Embryonic facial prominence (tissue), 1 donor: Measurements from ENCODE around the gene ARHGAP26.

Experiments used
- DNase-seq: peaks from one replicate; pipeline ENCODE4 v3.0.0-alpha.2; 2016; ENCODE audit errors: extremely low spot score

The ARHGAP26 gene

GRCh38 chr5:142810743-142811290 is 40.6 kb downstream of the ARHGAP26 start:
- no peak for DNase-seq

- no peak for DNase-seq
These were observed 41.8 kb downstream of the ARHGAP26 start for GRCh38 chr5:142811866-142812557.

- no peak for DNase-seq
These were observed 43.0 kb downstream of the ARHGAP26 start for GRCh38 chr5:142813220-142813619.

GRCh38 chr5:142814122-142814521 is 43.9 kb downstream of the ARHGAP26 start:
- DNase-seq: no peak

GRCh38 chr5:142815469-142815868 is 45.3 kb downstream of the ARHGAP26 start:
- DNase-seq: no peak

- no peak for DNase-seq
These were observed 46.6 kb downstream of the ARHGAP26 start for GRCh38 chr5:142816531-142817430.

GRCh38 chr5:142817949-142818431 is 47.8 kb downstream of the ARHGAP26 start:
- DNase-seq: no peak

- DNase-seq: no peak
These were observed 49.1 kb downstream of the ARHGAP26 start for GRCh38 chr5:142819292-142819691.

GRCh38 chr5:142819825-142820224 is 49.6 kb downstream of the ARHGAP26 start:
- no peak for DNase-seq

- DNase-seq: no peak
These were observed 50.3 kb downstream of the ARHGAP26 start for GRCh38 chr5:142820447-142820846.

- no peak for DNase-seq
These were observed 51.0 kb downstream of the ARHGAP26 start for GRCh38 chr5:142821034-142821732.

GRCh38 chr5:142821733-142822487 is 51.7 kb downstream of the ARHGAP26 start:
- DNase-seq: no peak

GRCh38 chr5:142823126-142823525 is 52.9 kb downstream of the ARHGAP26 start:
- DNase-seq: no peak

- DNase-seq: no peak
These were observed 53.6 kb downstream of the ARHGAP26 start for GRCh38 chr5:142823806-142824205.

GRCh38 chr5:142824391-142824790 is 54.2 kb downstream of the ARHGAP26 start:
- DNase-seq: no peak

- DNase-seq: no peak
These were observed 55.4 kb downstream of the ARHGAP26 start for GRCh38 chr5:142825378-142826089.

GRCh38 chr5:142826093-142826492 is 55.9 kb downstream of the ARHGAP26 start:
- DNase-seq: no peak

- DNase-seq: no peak
These were observed 56.7 kb downstream of the ARHGAP26 start for GRCh38 chr5:142826741-142827492.

- no peak for DNase-seq
These were observed 57.9 kb downstream of the ARHGAP26 start for GRCh38 chr5:142827934-142828576.
